ENCODE results near the gene DEPDC4.

Gene DEPDC4

DNA sequence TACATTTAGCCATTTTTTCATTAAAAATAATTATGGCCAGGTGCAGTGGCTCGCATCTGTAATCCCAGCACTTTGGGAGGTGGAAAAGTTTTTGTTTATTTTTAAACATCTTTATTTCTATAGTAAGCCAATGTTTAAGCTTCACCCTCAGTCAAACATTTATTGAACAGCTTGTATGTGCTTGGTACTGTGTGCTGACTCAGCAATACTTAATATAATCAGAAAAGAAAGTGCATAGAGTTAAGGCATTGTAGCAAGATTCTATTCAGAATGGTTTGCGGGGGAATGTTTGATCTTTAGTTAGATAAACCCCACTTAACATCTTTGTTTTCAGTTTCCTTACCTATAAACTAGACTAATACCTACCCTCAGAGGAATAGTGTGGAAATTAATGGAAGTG, 55.2 kb downstream of the DEPDC4 start:
- Mint-ChIP-seq H3K27me3 (no peaks in the 10 kb centered on the region), H3K4me1 (ENCODE audit: low read depth) (peaks cover 4% of the 10 kb centered on the region), H3K27ac (no peak overlapping the region), H3K4me3 (no peak overlapping the region), H3K9me3 (ENCODE audit: low read depth) (no peaks in the 10 kb centered on the region), H3K36me3 (peaks cover 4% of the 10 kb centered on the region)

DNA sequence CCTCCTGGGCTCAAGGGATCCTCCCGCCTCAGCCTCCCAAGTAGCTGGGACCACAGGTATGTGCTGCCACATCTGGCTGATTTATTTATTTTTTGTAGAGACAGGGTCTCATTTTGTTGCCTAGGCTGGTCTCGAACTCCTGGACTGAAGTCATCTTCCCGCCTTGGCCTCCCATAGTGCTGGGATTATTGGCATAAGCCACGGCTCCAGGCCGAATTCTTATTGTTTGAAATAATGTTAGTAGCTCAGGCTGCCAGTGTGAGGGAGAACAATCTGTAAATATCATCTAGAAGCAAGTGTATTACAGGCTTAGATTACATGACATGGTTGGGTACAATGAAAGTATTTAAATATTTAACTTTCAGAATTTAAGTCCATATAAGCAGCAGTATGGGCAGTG, 58.0 kb downstream of the DEPDC4 start:
- Mint-ChIP-seq H3K4me3 (no peak overlapping the region), H3K36me3 (no peaks in the 10 kb centered on the region), H3K27ac (no peak overlapping the region), H3K4me1 (ENCODE audit: low read depth) (peaks cover 6% of the 10 kb centered on the region), H3K9me3 (ENCODE audit: low read depth) (no peaks in the 10 kb centered on the region), H3K27me3 (no peaks in the 10 kb centered on the region)

DNA sequence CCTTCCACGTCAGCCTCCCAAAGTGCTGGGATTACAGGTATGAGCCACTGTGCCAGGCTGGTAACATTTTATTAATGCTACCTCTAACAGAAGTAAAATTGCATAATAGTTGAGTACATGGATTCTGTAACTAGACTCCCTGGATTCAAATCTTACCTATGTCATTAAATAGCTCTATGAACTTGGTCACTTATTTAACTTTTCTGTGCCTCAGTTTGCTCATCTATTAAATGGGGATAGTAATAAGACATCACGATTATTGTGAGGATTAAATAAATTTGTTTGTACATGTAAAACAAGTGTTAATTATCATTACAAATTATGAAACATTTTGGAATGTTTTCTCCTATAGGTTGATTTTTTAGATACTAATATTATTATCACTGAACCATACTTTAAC, 59.6 kb downstream of the DEPDC4 start:
- H3K9me3 Mint-ChIP-seq (ENCODE audit: low read depth): no peaks in the 10 kb centered on the region
- no peaks in the 10 kb centered on the region for H3K27me3 Mint-ChIP-seq
- H3K4me3 Mint-ChIP-seq: no peak overlapping the region
- peaks cover 18% of the 10 kb centered on the region for H3K4me1 Mint-ChIP-seq (ENCODE audit: low read depth)
- no peaks in the 10 kb centered on the region for H3K36me3 Mint-ChIP-seq
- H3K27ac Mint-ChIP-seq: no peak overlapping the region

DNA sequence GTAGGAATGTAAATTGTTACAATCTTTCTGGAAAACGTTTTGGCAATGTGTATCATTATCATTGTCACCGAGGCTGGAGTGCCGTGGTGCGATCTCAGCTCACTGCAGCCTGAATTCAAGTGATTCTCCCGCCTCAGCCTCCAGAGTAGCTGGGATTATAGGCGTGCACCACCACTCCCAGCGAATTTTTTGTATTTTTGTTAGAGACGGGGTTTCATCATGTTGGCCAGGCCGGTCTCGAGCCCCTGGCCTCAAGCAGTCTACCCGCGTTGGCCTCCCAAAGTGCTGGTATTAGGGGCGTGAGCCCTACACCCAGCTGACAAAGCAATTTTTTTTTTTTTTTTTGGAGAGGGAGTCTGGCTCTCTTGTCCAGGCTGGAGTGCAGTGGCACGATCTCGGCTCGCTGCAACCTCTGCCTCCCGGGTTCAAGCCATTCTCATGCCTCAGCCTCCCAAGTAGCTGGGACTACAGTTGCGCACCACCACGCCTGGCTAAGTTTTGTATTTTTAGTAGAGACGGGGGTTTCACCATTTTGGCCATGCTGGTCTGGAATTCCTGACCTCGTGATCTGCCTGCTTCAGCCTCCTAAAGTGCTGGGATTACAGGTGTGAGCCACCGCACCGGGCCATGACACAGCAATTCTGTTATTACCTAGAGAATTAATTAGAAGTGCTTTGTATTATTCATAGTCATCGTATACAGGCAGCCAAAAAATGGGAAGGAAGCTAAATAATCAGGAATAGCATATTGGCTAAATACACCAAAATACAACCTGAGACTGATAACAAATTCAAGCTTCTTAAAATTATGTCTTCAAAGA, 65.1 kb downstream of the DEPDC4 start:
- Mint-ChIP-seq H3K4me1 (ENCODE audit: low read depth) (peaks cover 42% of the 10 kb centered on the region), H3K4me3 (peak overlapping the region; percentile 99), H3K9me3 (ENCODE audit: low read depth) (no peaks in the 10 kb centered on the region), H3K36me3 (peaks cover 3% of the 10 kb centered on the region), H3K27ac (peak overlapping the region; percentile 99), H3K27me3 (no peaks in the 10 kb centered on the region)

DNA sequence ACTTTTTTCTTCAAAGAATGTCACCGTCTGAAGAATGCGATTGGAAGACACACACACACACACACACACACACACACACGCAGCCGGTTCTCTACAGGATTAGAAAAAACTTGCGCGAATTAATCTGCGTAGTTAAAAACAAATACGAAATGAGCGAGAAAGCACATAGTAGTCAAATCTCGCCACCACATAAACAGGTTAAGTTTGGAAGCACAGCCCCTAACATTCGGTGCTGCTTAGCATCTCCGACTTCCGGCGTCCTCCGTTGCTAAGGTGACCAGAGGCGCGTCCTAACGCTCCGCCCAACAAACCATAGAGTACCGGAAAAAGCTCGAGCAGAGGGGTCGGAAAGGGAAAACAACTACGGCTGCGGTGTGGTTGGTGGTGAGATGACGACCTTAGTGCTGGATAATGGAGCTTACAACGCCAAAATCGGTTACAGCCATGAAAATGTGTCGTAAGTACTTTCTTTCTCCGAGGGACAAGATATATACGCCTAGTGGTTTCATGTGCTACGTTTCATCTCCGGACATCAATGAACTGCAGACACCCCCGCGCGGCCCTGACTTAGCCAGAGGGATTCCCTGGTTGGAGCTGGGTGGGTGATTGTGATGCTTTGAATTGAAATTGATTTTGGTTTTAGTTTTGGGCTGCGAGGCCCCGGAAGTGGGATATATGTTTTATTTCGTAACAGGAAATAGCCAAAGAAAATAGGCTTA, 66.3 kb downstream of the DEPDC4 start, which contains the start of gene ACTR6:
TSS of gene ACTR6 (plus strand) at position 353 of the 719 bp plus-strand sequence. CDS start at position 390, 37 bp downstream.
- no peaks in the 10 kb centered on the region for H3K27me3 Mint-ChIP-seq
- H3K4me3 Mint-ChIP-seq: peak within 1 kb of the TSS; percentile 99
- H3K9me3 Mint-ChIP-seq (ENCODE audit: low read depth): no peaks in the 10 kb centered on the region
- peak within 1 kb of the TSS; percentile 99 for H3K27ac Mint-ChIP-seq
- H3K4me1 Mint-ChIP-seq (ENCODE audit: low read depth): peaks cover 42% of the 10 kb centered on the region
- H3K36me3 Mint-ChIP-seq: peaks cover 3% of the 10 kb centered on the region

DNA sequence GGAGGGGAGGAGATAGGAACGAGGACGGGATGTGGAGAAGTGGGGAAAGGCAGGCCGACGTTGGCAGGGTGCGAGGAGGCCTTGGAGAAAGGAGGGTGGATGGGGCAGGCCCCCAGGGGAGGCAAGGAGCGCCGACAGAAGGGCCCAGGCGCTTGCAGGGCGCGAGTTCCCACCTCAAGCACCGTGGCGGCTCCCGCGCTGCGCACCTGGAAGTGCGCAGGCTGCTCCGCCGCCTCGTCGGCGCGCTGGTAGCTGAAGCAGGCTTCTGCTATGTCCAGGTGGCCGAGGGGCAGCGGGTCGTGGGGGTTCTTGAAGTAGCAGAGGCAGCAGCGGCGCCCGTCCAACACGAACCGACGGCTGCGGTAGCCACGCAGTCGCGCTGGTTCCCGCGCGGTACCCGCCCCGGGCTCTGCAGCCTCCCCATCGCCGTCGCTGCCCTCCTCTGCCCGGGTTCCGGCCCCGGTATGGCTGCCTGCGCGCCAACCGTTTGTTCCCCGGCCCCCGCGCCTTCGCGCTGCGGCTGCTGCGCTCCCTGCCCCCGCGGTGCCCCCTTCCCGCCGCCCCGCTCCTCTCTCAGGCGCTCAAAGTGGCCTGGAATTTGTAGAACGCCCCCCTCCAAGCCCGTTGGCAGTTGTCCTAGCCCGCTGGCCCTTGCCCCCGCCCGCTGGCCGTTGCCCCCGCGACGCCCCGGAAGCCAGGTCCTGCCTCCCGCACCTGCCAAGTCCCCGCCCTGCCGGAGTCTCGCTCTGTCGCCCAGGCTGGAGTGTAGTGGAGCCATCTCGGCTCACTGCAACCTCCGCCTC, 67.3 kb downstream of the DEPDC4 start:
- Mint-ChIP-seq H3K27me3 (no peaks in the 10 kb centered on the region), H3K4me1 (ENCODE audit: low read depth) (peaks cover 40% of the 10 kb centered on the region), H3K36me3 (peaks cover 3% of the 10 kb centered on the region), H3K27ac (peak overlapping the region; percentile 99), H3K4me3 (peak overlapping the region; percentile 99), H3K9me3 (ENCODE audit: low read depth) (no peaks in the 10 kb centered on the region)

DNA sequence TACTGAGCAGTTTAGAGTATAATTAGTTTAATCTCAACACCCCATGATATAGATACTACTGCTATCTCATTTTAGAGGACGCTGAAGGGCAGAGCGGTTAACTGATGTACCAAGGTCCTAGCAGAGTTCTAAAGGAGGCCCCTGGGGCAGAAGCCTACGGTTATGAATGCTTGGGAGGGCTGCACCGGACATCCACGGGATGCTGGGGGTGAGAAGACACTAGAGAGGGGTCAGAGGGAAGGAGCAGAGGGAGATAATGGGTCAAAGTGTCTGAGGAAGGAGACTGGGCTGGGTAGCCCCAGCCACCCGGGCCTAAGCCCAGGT, 67.9 kb downstream of the DEPDC4 start:
- no peaks in the 10 kb centered on the region for H3K27me3 Mint-ChIP-seq
- peaks cover 3% of the 10 kb centered on the region for H3K36me3 Mint-ChIP-seq
- H3K4me3 Mint-ChIP-seq: peak overlapping the region; percentile 99
- peak overlapping the region; percentile 72 for H3K27ac Mint-ChIP-seq
- no peaks in the 10 kb centered on the region for H3K9me3 Mint-ChIP-seq (ENCODE audit: low read depth)
- H3K4me1 Mint-ChIP-seq (ENCODE audit: low read depth): peaks cover 37% of the 10 kb centered on the region

DNA sequence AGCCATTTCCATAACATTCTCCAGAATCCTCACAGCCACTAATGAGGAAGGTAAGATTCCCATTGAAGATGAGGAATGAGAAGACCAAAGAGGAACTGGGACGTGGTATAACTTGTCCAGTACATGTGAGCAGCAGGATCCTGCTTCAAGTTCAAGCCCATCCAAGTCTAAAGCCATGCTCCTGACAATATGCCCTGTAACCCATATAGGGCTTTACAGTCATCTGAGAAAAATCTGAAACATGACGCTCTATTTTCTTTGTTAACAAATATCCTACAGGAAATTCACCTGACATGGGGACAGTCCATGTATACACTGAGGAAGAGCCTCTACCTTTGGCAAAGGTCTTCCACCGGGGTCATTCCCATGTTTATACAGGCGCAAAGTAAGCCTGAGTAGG, 69.4 kb downstream of the DEPDC4 start:
- no peaks in the 10 kb centered on the region for H3K27me3 Mint-ChIP-seq
- peaks cover 10% of the 10 kb centered on the region for H3K36me3 Mint-ChIP-seq
- no peak overlapping the region for H3K27ac Mint-ChIP-seq
- H3K9me3 Mint-ChIP-seq (ENCODE audit: low read depth): no peaks in the 10 kb centered on the region
- peak overlapping the region; percentile 4 for H3K4me3 Mint-ChIP-seq
- peaks cover 28% of the 10 kb centered on the region for H3K4me1 Mint-ChIP-seq (ENCODE audit: low read depth)

DNA sequence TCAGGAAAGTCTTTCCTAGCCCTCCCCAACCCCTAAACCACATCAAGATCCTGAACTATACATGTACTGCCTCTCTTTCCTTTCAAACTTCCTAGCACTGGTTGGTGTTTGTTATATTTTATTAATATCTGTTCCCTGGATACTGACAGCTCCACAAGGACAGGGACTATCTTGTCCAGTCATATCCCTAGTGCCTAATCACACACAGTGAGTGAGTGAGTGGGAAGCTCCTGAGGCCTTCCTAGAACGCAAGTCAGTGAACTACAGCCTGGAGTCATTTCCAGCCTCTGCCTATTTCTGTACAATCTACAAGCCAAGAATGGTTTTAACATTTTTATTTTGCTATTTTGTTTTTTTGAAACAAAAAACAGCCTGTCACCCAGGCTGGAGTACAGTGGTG, 73.8 kb downstream of the DEPDC4 start:
- Mint-ChIP-seq H3K9me3 (ENCODE audit: low read depth) (no peaks in the 10 kb centered on the region), H3K36me3 (peaks cover 14% of the 10 kb centered on the region), H3K4me1 (ENCODE audit: low read depth) (peaks cover 6% of the 10 kb centered on the region), H3K27me3 (no peaks in the 10 kb centered on the region), H3K4me3 (no peak overlapping the region), H3K27ac (no peak overlapping the region)
